HG02981 (cell line): ENCODE data around the gene LRRTM3.

Experiments
- ATAC-seq: cut with Tn5 transposase; IDR thresholded peaks from one replicate; pipeline ENCODE4 v1.9.1; 2021; ENCODE audit warnings: mild to moderate bottlenecking, moderate library complexity; ENCODE audit not compliant: unreplicated experiment

LRRTM3 gene

GRCh38 chr10:67112765-67113164 is 186.9 kb downstream of the LRRTM3 start:
- ATAC-seq: no peak

GRCh38 chr10:67114945-67115344 is 189.1 kb downstream of the LRRTM3 start:
- no peak for ATAC-seq

DNA sequence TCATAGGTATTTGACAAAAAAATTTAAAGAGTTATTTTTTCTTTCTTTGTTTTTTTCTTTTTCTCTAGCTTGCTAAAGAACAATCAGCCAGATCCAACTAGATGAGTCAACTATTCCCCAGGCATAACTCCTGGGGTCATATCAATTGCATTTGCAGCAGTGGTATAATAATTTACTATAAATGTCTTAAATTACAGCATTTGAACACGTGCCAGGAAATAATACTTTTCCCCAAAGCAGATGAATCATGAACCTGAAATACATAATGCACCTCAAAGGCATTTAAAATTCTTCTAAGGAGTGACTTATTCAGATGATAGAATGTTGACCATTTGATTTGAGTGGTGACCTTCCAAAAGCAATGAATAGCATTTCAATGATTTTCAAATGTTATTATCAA is 190.1 kb downstream of the LRRTM3 start:
- ATAC-seq: no peak

DNA sequence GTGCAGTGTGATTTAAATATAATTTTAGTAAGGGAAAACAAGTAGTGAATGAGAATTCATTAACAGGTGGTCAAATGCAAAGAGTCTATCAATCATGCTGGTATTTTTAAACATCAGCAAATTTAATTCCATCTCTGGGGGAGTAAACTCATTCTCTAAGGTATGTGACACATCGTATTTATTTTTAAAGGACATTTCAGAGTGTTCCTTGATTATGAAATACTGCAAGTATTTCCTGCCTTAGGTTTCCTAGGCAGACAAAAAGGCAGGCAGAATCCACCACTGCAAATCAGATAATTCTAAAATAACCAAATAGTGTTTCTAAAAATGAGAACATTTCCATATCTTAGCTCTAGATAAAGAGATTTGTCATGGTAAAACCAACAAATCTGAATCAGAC is 193.8 kb downstream of the LRRTM3 start:
- no peak for ATAC-seq

GRCh38 chr10:67127441-67127840 is 201.6 kb downstream of the LRRTM3 start:
- ATAC-seq: no peak

- no peak for ATAC-seq
Measured at GRCh38 chr10:67140641-67141040, 214.8 kb downstream of the LRRTM3 start.

DNA sequence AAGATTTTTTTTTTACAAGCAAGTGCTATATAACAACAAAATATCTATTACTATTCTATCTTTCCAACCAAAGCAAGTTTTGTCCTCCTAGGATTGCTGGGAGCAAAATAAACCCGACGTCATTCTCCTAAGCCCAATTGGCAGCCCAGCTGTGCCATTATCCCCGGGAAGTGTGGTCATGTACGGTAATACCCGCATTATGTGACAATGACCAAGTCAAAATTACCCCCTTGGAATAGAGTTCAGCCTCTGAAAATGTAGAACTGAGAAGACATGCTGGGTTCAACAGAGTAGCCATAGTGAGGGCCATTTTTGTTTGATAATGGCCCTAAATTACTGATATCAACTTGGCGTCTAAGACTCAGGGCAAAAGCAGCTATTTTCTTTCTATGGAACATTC is 215.5 kb downstream of the LRRTM3 start:
- ATAC-seq: no peak

- ATAC-seq: no peak
Measured at GRCh38 chr10:67144530-67144929, 218.7 kb downstream of the LRRTM3 start.
